ENCODE measurements around the gene SERPINA10. TPM values are rescaled to one million over a fixed set of nuclear protein-coding genes. Genes with fewer than 3 reads are reported as not detected.

SERPINA10 gene
- total and polyA plus RNA-seq, 2 of the 13 experiments (the other 11 are each of a cell fraction or from before 2014, with no cell fraction given): 20.1 to 20.2 TPM

- TF ChIP-seq, protein P1, sequence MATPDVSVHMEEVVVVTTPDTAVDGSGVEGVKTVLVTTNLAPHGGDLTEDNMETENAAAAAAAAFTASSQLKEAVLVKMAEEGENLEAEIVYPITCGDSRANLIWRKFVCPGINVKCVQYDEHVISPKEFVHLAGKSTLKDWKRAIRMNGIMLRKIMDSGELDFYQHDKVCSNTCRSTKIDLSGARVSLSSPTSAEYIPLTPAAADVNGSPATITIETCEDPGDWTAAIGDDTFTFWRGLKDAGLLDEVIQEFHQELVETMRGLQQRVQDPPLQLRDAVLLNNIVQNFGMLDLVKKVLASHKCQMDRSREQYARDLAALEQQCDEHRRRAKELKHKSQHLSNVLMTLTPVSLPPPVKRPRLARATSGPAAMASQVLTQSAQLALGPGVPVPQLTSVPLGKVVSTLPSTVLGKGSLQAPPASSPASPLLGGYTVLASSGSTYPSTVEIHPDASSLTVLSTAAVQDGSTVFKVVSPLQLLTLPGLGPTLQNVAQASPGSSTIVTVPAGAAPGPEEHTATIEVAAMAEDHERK (CRISPR knock-in tag; IDR thresholded peaks at IDR 0.05; ENCODE audit: low read depth): no peak
- TF ChIP-seq KDM1A (CRISPR knock-in tag; IDR thresholded peaks at IDR 0.05): peak; percentile 79; the same call in 1 of the 2 replicates
- TF ChIP-seq ARID5B (CRISPR knock-in tag; IDR thresholded peaks at IDR 0.05): peak; percentile 14; the same call in 1 of the 2 replicates
These were observed 28.6 kb upstream of the SERPINA10 start (continued) for GRCh38 chr14:94321421-94322271.

DNA sequence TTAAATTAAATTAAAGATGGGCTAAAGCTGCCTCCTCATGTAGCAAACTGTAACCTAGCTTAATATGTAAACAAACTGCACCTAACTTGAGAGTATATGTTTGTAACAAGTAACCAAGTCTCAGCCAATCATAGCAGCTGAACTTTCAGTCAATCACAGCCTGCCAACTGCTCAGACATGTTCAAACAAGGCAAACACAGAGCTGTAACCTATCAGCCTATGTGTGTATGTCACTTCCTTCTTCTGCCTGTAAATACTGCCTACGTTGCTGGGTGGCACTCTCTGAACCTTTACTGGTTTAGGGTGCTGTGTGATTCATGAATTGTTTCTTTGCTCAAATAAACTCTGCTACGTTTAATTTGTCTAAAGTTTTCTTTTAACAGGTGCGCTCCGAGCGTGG is 27.2 kb upstream of the SERPINA10 start:
- DNase-seq (ENCODE audit: low spot score) (peak; percentile 89), FAIRE-seq (peak; percentile 86), ATAC-seq (peak; percentile 77)
- ChIA-PET CTCF (ENCODE audit: low intra/inter-chr PET ratio, low total read pairs) (no interaction called here), POLR2A (interaction anchor here (0.9 to 4.8 kb wide), 12 partner anchors 11 to 295 kb away, joined by 3 to 19 read pairs (median 6); partner anchors contain the start of genes SERPINA1 and SERPINA10)
- WGBS (ENCODE audit: low lambda C conversion rate): 4% methylated on average over 5 of the region's 5 CpGs
- peaks cover 75% of the 10 kb centered on the region for H3K79me2 ChIP-seq (ENCODE audit: insufficient read depth, low read length)
- peak overlapping the region; percentile 61 to 87 (median 67) for H3K4me3 ChIP-seq (replicated peaks in 1 of 3; ENCODE audit: insufficient read depth in 1 of 3, low read depth in 2 of 3, low read length in 3 of 3)
- BruUV-seq (replicated peaks): no TSS peak
- H3K27ac ChIP-seq (ENCODE audit: extremely low read length, insufficient read depth, low read length): peak overlapping the region; percentile 87
- peak overlapping the region; percentile 83 for H3K4me2 ChIP-seq (ENCODE audit: low read depth, low read length)
- H3K36me3 ChIP-seq (replicated peaks in 1 of 2; ENCODE audit: control insufficient read depth in 1 of 2, insufficient read depth in 2 of 2, low read length in 2 of 2): no peaks in the 10 kb centered on the region; a peak in 1 of 5 replicates
- H3K27me3 ChIP-seq (ENCODE audit: control insufficient read depth in 1 of 2, insufficient read depth in 2 of 2, low read length in 2 of 2): no peaks in the 10 kb centered on the region
- peaks cover 6% of the 10 kb centered on the region; the same call in 1 of the 2 replicates for H4K20me1 ChIP-seq (ENCODE audit: insufficient read depth, low read length)
- peaks cover 81% of the 10 kb centered on the region for H3K4me1 ChIP-seq (ENCODE audit: insufficient read depth, low read length)
- peak overlapping the region; percentile 7 for H2AFZ ChIP-seq (ENCODE audit: low read length)
- peak overlapping the region; percentile 70 for H3K9ac ChIP-seq (ENCODE audit: insufficient read depth, low read depth, low read length)
- in situ Hi-C loops (cut with HindIII; ENCODE audit: extremely low pct_ligation_motif_present, low pct_unique_long_range_greater_than_20kb): no loop called here
- H3K9me3 ChIP-seq (ENCODE audit: low read length): no peaks in the 10 kb centered on the region
- intact Hi-C loops (cut with micrococcal nuclease; ENCODE audit: unreplicated experiment): loop anchor here (2.0 to 5.0 kb wide), 2 partner anchors 37 to 57 kb away; no protein-coding TSS in a partner anchor
- TF ChIP-seq ZNF674 (CRISPR knock-in tag; IDR thresholded peaks at IDR 0.05; ENCODE audit: low read depth): no peak
- TF ChIP-seq, protein P2, sequence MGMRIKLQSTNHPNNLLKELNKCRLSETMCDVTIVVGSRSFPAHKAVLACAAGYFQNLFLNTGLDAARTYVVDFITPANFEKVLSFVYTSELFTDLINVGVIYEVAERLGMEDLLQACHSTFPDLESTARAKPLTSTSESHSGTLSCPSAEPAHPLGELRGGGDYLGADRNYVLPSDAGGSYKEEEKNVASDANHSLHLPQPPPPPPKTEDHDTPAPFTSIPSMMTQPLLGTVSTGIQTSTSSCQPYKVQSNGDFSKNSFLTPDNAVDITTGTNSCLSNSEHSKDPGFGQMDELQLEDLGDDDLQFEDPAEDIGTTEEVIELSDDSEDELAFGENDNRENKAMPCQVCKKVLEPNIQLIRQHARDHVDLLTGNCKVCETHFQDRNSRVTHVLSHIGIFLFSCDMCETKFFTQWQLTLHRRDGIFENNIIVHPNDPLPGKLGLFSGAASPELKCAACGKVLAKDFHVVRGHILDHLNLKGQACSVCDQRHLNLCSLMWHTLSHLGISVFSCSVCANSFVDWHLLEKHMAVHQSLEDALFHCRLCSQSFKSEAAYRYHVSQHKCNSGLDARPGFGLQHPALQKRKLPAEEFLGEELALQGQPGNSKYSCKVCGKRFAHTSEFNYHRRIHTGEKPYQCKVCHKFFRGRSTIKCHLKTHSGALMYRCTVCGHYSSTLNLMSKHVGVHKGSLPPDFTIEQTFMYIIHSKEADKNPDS (CRISPR knock-in tag; IDR thresholded peaks at IDR 0.05): no peak
- no peak for TF ChIP-seq ZNF776 (CRISPR knock-in tag; IDR thresholded peaks at IDR 0.05)
- TF ChIP-seq ZXDC (CRISPR knock-in tag; IDR thresholded peaks at IDR 0.05): no peak
- no peak for TF ChIP-seq TFE3 (CRISPR knock-in tag; IDR thresholded peaks at IDR 0.05)

All from HepG2 (cell line).